Measurements from ENCODE around the gene CENPP. TPM values are rescaled to one million over a fixed set of nuclear protein-coding genes. Genes with fewer than 3 reads are reported as not detected.

The CENPP gene
- total RNA-seq, 1 donor: 5.4 TPM

- no peak overlapping the region for H2AFZ ChIP-seq (ENCODE audit: low read length)
- H4K20me1 ChIP-seq (ENCODE audit: insufficient read depth, low read length): no peaks in the 10 kb centered on the region
- TF ChIP-seq CTCF (IDR thresholded peaks at IDR 0.05; ENCODE audit: extremely low read depth, low read depth, low read length): no peak
- H3K4me1 ChIP-seq (ENCODE audit: insufficient read depth, low read length): no peaks in the 10 kb centered on the region
- H3K4me3 ChIP-seq (ENCODE audit: insufficient read depth, low read length): no peak overlapping the region
- no peaks in the 10 kb centered on the region for H3K36me3 ChIP-seq (ENCODE audit: insufficient read depth, low read length)
- no peak overlapping the region for H3K27ac ChIP-seq (ENCODE audit: low read depth, low read length)
- H3K9me3 ChIP-seq (ENCODE audit: low read depth, low read length): no peaks in the 10 kb centered on the region
- no peaks in the 10 kb centered on the region for H3K79me2 ChIP-seq (ENCODE audit: insufficient read depth, low read length)
- no peak for DNase-seq (ENCODE audit: insufficient read length, low spot score, missing footprints)
- no peak overlapping the region for H3K4me2 ChIP-seq (ENCODE audit: insufficient read depth, low read length)
- H3K27me3 ChIP-seq (ENCODE audit: insufficient read depth, low read length): no peaks in the 10 kb centered on the region
Measured at GRCh38 chr9:92576175-92576574, 250.4 kb downstream of the CENPP start.

GRCh38 chr9:92589923-92590322, 264.2 kb downstream of the CENPP start:
- Histone ChIP-seq H4K20me1 (ENCODE audit: insufficient read depth, low read length) (no peaks in the 10 kb centered on the region), H3K27ac (ENCODE audit: low read depth, low read length) (no peak overlapping the region), H3K4me1 (ENCODE audit: insufficient read depth, low read length) (peaks cover 6% of the 10 kb centered on the region), H3K79me2 (ENCODE audit: insufficient read depth, low read length) (no peaks in the 10 kb centered on the region), H3K36me3 (ENCODE audit: insufficient read depth, low read length) (no peaks in the 10 kb centered on the region), H2AFZ (ENCODE audit: low read length) (peak overlapping the region; percentile 36), H3K4me3 (ENCODE audit: insufficient read depth, low read length) (no peak overlapping the region), H3K27me3 (ENCODE audit: insufficient read depth, low read length) (no peaks in the 10 kb centered on the region), H3K9me3 (ENCODE audit: low read depth, low read length) (no peaks in the 10 kb centered on the region), H3K4me2 (ENCODE audit: insufficient read depth, low read length) (no peak overlapping the region)
- no peak for DNase-seq (ENCODE audit: insufficient read length, low spot score, missing footprints)
- TF ChIP-seq CTCF (IDR thresholded peaks at IDR 0.05; ENCODE audit: extremely low read depth, low read depth, low read length): no peak

- H3K27ac ChIP-seq (ENCODE audit: low read depth, low read length): no peak overlapping the region
- no peak for DNase-seq (ENCODE audit: insufficient read length, low spot score, missing footprints)
Measured at GRCh38 chr9:92590377-92590776, 264.6 kb downstream of the CENPP start.

GRCh38 chr9:92592537-92592936, 266.8 kb downstream of the CENPP start:
- Histone ChIP-seq H3K79me2 (ENCODE audit: insufficient read depth, low read length) (no peaks in the 10 kb centered on the region), H4K20me1 (ENCODE audit: insufficient read depth, low read length) (no peaks in the 10 kb centered on the region), H3K36me3 (ENCODE audit: insufficient read depth, low read length) (no peaks in the 10 kb centered on the region), H3K4me1 (ENCODE audit: insufficient read depth, low read length) (peaks cover 6% of the 10 kb centered on the region), H2AFZ (ENCODE audit: low read length) (no peak overlapping the region), H3K9me3 (ENCODE audit: low read depth, low read length) (no peaks in the 10 kb centered on the region), H3K27ac (ENCODE audit: low read depth, low read length) (no peak overlapping the region), H3K4me3 (ENCODE audit: insufficient read depth, low read length) (no peak overlapping the region), H3K27me3 (ENCODE audit: insufficient read depth, low read length) (no peaks in the 10 kb centered on the region), H3K4me2 (ENCODE audit: insufficient read depth, low read length) (no peak overlapping the region)
- TF ChIP-seq CTCF (IDR thresholded peaks at IDR 0.05; ENCODE audit: extremely low read depth, low read depth, low read length): no peak
- no peak for DNase-seq (ENCODE audit: insufficient read length, low spot score, missing footprints)

More at GRCh38 chr9:92590377-92590776, 264.6 kb downstream of the CENPP start:
- no peaks in the 10 kb centered on the region for H4K20me1 ChIP-seq (ENCODE audit: insufficient read depth, low read length)
- H2AFZ ChIP-seq (ENCODE audit: low read length): peak overlapping the region; percentile 36
- H3K27me3 ChIP-seq (ENCODE audit: insufficient read depth, low read length): no peaks in the 10 kb centered on the region
- H3K79me2 ChIP-seq (ENCODE audit: insufficient read depth, low read length): no peaks in the 10 kb centered on the region
- H3K4me3 ChIP-seq (ENCODE audit: insufficient read depth, low read length): no peak overlapping the region
- H3K9me3 ChIP-seq (ENCODE audit: low read depth, low read length): no peaks in the 10 kb centered on the region
- TF ChIP-seq CTCF (IDR thresholded peaks at IDR 0.05; ENCODE audit: extremely low read depth, low read depth, low read length): no peak
- no peaks in the 10 kb centered on the region for H3K36me3 ChIP-seq (ENCODE audit: insufficient read depth, low read length)
- peaks cover 6% of the 10 kb centered on the region for H3K4me1 ChIP-seq (ENCODE audit: insufficient read depth, low read length)
- no peak overlapping the region for H3K4me2 ChIP-seq (ENCODE audit: insufficient read depth, low read length)

Data from osteoblast (primary cell).